HG02678 (cell line): ENCODE results near the gene RBM34.
"Not testable (repeated sequence)": the region's sequence is repeated elsewhere in the genome, so short reads cannot be mapped to it uniquely, and the experiment has no call there.

ENCODE experiments used
- ATAC-seq: cut with Tn5 transposase; IDR thresholded peaks from one replicate; pipeline ENCODE4 v1.9.1; 2021; ENCODE audit warnings: mild to moderate bottlenecking, moderate library complexity; ENCODE audit not compliant: unreplicated experiment

RBM34 gene

DNA sequence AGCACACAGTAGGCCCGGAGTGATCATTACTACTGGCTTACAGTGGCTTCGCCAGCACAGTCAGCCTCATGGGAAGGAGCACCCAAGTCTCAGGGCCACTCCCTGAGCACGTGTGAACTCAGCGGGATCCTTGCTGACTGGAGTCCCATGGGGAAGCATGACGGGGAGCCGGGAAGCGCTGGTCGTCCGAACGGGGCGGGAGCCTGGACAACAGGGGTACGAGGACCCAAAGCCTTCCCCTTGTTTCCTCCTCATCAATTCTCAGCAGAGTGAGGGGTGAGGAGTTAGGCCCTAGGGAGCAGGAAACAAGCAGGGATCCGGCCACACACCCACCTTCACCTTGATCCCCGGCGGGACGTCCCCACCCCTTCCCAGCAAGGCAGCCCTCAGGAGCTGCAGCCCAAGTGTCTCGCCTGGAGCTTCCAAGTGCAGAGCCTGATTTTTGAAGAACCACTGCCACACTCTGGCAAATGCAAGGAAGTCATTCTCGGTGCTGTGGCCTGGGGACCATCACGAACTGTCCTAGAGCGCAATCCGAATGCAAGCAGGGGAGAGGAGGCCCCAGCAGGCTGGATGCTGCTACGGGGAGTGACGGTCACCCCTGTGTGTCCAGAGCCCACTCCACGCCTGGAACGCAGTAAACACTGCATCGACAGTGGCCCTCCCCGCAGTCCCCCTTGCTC, 67.9 kb downstream of the RBM34 start:
- ATAC-seq: no peak

DNA sequence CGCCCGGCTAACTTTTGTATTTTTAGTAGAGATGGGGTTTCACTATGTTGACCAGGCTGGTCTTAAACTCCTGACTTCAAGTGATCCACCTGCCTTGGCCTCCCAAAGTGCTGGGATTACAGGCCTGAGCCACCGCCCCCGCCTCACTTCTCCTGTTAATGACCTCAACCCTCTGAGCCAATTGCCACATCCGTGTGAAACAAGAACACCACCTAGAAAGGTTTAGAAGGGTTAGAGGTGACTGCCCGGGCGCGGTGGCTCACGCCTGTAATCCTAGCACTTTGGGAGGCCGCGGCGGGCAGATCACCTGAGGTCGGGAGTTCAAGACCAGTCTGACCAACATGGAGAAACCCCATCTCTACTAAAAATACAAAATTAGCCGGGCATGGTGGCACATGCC, 68.6 kb downstream of the RBM34 start:
- not testable (repeated sequence) for ATAC-seq

DNA sequence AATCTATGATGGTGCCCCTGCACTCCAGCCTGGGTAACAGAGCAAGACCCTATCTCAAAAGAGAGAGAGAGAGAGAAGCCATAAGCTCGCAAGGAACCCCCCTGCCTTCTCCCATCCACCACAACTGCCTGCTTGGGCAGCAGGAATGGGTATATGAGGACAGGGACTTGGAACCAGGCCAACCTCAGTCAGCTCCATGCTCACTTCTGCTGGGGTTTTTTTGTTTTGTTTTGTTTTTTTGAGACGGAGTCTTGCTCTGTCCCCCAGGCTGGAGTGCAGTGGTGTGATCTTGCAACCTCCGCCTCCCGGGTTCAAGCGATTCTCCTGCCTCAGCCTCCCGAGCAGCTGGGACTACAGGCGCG, 69.0 kb downstream of the RBM34 start:
- not testable (repeated sequence) for ATAC-seq

DNA sequence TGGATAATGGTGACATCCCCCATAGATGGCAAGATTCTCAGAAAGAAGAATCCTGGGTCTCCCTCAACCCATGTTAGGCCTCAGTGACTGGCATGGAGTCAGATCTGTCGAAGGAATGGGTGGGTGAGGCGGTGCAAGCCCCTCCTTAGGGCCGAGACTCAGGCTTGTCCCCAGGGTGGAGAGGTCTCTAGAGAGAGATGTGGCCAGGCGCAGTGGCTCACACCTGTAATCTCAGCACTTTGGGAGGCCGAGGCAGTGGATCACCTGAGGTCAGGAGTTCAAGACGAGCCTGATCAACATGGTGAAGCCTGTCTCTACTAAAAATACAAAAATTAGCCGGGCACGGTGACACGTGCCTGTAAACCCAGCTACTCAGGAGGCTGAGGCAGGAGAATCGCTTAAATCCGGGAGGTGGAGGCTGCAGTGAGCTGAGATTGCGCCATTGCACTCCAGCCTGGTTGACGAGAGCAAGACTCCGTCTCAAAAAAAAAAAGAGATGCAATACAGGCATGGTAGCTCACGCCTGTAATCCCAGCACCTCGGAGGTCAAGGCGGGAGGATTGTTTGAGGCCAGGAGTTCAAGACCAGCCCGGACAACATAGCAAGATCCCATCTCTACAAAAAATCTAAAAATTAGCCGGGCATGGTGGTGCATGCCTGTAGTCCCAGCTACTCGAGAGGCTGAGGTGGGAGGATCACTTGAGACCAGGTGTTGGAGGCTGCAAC, 69.6 kb downstream of the RBM34 start:
- not testable (repeated sequence) for ATAC-seq

DNA sequence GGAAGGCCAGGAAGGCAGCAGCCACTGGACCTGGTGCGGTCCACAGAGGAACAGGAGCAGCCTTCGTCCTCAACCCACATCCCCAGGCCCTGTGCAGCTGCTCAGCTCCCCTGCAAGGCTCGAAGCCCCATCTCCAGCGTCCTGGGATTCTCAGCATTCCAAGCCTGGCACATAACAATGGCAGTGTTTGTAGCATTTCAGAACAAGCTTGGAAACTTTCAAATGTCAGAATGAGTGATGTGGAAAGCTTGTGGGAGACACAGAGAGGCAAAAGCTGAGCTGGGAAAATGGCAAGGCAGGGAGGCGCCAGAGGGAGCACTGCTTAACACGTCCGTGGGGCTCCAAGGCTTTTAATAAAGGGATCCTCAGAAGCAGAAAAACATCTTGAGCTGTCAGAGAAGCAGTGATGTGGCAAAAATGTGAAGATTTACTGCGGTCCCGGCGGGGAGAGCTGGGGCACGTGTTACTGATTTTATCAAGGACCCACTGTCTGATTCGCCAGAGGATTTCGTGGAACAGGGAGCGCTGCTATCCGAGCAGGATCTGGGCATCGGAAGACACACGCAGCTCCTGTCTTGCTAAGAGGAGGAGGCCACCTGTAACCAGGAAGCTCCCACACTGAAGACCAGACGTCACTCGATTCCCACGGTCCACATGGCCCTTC, 70.5 kb downstream of the RBM34 start:
- ATAC-seq: no peak

DNA sequence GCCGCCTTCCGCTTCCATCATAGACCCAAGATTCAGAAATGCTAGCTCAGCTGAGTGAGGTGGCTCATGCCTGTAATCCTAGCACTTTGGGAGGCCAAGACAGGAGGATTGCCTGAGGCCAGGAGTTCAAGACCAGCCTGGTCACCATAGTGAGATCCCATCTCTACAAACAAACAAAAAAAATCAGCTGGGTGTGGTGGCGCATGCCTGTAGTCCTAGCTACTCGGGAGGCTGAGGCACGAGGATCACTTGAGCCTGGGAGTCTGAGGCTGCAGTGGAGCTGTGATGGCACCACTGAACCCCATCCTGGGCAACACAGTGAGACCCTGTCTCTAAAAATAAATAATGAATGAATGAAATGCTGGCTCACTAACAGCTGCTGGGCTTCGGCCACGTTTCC, 72.1 kb downstream of the RBM34 start:
- ATAC-seq: no peak

DNA sequence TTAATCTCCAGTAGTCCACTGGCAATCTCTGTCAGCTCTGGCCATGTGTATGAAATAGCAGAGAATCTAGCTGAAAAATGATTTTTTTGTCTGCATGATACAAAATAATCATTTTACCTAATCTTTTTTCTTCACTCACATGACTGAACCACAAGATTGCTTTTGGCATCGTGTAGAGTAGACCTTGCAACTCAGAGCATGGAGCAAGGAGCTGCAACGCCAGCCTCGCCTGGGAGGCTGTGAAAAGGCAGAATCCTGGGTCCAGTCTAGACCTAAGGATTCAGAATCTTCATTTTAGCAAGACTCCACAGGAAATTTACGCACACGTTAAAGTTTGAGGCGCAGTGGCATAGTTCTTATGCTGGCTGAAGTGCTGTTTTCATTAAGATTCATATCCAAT, 72.6 kb downstream of the RBM34 start:
- no peak for ATAC-seq

DNA sequence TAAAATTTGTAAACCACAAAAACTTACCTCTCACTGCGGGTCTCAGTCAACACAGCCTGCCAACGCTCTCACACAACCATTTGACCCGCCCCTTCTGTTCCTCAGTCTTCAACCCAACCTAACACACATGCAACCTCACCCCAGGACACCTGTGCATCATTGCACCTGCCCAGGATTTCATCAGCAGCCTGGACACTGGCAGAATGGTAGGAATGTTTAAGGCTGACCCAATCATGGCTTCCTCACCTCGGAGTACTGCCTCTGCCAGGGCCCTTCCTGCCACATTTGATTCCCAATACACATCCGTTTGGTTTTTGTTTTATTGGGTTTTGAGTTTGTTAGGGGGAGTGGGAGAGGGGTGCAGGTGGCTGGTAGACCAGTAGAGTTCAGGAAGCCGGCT, 73.1 kb downstream of the RBM34 start:
- ATAC-seq: no peak

DNA sequence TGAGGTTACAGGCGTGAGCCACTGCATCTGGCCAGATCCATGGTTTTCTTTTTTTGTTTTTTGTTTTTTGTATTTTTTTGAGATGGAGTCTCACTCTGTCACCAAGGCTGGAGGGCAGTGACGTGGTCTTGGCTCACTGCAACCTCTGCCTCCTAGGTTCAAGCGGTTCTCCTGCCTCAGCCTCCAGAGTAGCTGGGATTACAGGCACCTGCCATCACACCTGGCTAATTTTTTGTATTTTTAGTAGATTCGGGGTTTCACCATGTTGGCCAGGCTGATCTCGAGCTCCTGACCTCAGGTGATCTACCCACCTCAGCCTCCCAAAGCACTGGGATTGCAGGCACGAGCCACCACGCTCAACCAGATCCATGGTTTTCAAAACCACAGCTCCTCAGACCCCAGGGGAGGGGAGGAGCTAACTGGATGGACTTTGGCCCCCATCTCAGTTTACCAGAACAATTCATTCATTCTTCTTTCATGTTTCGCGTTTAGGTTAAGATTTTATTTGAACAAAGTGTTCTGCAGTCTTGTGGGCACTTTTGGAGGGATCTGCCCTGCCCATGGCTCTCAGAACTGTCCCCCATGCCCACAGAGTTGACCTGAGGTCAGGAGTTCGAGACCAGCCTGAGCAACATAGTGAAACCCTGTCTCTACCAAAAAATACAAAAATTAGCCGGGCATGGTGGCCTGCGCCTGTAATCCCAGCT, 75.5 kb downstream of the RBM34 start:
- ATAC-seq: not testable (repeated sequence)
